K562 (cell line): Measurements from ENCODE around the gene VWC2L. TPM values are rescaled to one million over a fixed set of nuclear protein-coding genes. Genes with fewer than 3 reads are reported as not detected.
A peak's percentile ranks its signal among the peaks of the same experiment; 100 is the strongest.

Source experiments
- ATAC-seq: fragments of 200-7000 bp; cut with Tn5 transposase; 3 replicates; pipeline ENCODE4 v1.9.1; 2020; ENCODE audit warnings: moderate library complexity
- BruUV-seq: library from RNA; stranded (reverse); fragments of 400-500 nt; replicated peaks from 2 replicates; lab custom pipeline; 2021; lab: Mats Ljungman, UMichigan
- CTCF ChIA-PET: fragments of 300-600 bp; formaldehyde crosslinking; extraction: SDS; loops from one replicate; lab custom pipeline; 2021; ENCODE audit warnings: low intra/inter-chr PET ratio; lab: Yijun Ruan, JAX
- POLR2A ChIA-PET: fragments of 300-600, 350-650 bp; sonication (Branson Sonifier 250); formaldehyde crosslinking; extraction: SDS; loops from one replicate; lab custom pipeline; 2021; ENCODE audit warnings: antibody characterized with exemption, inconsistent platforms; lab: Yijun Ruan, JAX
- DNase-seq, 4 experiments: peaks; one replicate each; pipeline versions ENCODE4 v3.0.0 to v3.0.0-alpha.2; 2011 to 2018; ENCODE audit warnings: low spot score in 3 of 4, mixed read lengths in 3 of 4; ENCODE audit errors: extremely low read depth in 1 of 4
- FAIRE-seq: peaks from 2 replicates; lab custom pipeline; 2011; peaks lifted over from hg19 to GRCh38; lab: Jason Lieb, UNC
- H2AFZ ChIP-seq: 2 replicates; pipeline ENCODE4 v1.6.0; 2011; ENCODE audit warnings: low read depth, low read length, control low read depth, inconsistent platforms
- H3K27ac ChIP-seq: fragments of 200-600 bp; 3 replicates; pipeline ENCODE4 v1.8.0; 2011; ENCODE audit warnings: low read depth, mild to moderate bottlenecking, control low read depth, inconsistent platforms, low read length, moderate library complexity, mixed read lengths; ENCODE audit errors: extremely low read depth
- H3K27me3 ChIP-seq, 2 experiments: fragments of 300-600 bp in 1 of 2; 2 replicates in 1 of 2; 3 replicates in 1 of 2; pipeline versions ENCODE4 v1.6.0 to v1.8.0; 2011; ENCODE audit warnings: inconsistent platforms in 2 of 2, low read length in 2 of 2, mild to moderate bottlenecking in 1 of 2, mixed read lengths in 1 of 2, moderate library complexity in 1 of 2; ENCODE audit not compliant: control insufficient read depth in 2 of 2, insufficient read depth in 2 of 2
- H3K36me3 ChIP-seq: fragments of 300-600 bp; 3 replicates; pipeline ENCODE4 v1.8.0; 2011; ENCODE audit warnings: mild to moderate bottlenecking, low read length, inconsistent platforms; ENCODE audit not compliant: control insufficient read depth, insufficient read depth
- H3K4me1 ChIP-seq, 2 experiments: fragments of 200-600 bp in 1 of 2; replicated peaks in 1 of 2; 2 replicates in 1 of 2; 3 replicates in 1 of 2; pipeline versions ENCODE4 v1.5.1 to v1.8.0; 2011; ENCODE audit warnings: inconsistent platforms in 2 of 2, low read length in 2 of 2, mild to moderate bottlenecking in 1 of 2, mixed read lengths in 1 of 2, moderate library complexity in 1 of 2; ENCODE audit not compliant: control insufficient read depth in 2 of 2, insufficient read depth in 2 of 2
- H3K4me2 ChIP-seq: 2 replicates; pipeline ENCODE4 v1.6.1; 2011; ENCODE audit warnings: low read length, control low read depth, inconsistent platforms, mixed read lengths; ENCODE audit not compliant: insufficient read depth
- H3K4me3 ChIP-seq: fragments of 200-600 bp; sonication (generic), shearing (Covaris generic); 2 replicates; pipeline ENCODE4 v1.5.1; 2016; ENCODE audit warnings: control low read depth, inconsistent platforms
- H3K79me2 ChIP-seq: fragments of 200-600 bp; 3 replicates; pipeline ENCODE4 v1.8.0; 2011; ENCODE audit warnings: low read length, inconsistent platforms; ENCODE audit not compliant: control insufficient read depth, insufficient read depth
- H3K9ac ChIP-seq, 2 experiments: 2 replicates each; pipeline versions ENCODE4 v1.6.0 to v1.6.1; 2011; ENCODE audit warnings: low read depth in 2 of 2, low read length in 2 of 2, control low read depth in 1 of 2, inconsistent platforms in 1 of 2, mild to moderate bottlenecking in 1 of 2, mixed read lengths in 1 of 2; ENCODE audit not compliant: insufficient read depth in 1 of 2
- H3K9me1 ChIP-seq: one replicate; pipeline ENCODE4 v1.6.0; 2011; ENCODE audit warnings: inconsistent platforms, mild to moderate bottlenecking, low read length, moderate library complexity; ENCODE audit not compliant: control insufficient read depth, insufficient read depth
- H3K9me3 ChIP-seq: replicated peaks from 2 replicates; pipeline ENCODE4 v1.5.1; 2011; ENCODE audit warnings: low read depth, low read length, inconsistent platforms; ENCODE audit not compliant: control insufficient read depth, insufficient read depth
- H4K20me1 ChIP-seq: replicated peaks from 2 replicates; pipeline ENCODE4 v1.6.1; 2011; ENCODE audit warnings: low read length, inconsistent platforms, mixed read lengths; ENCODE audit not compliant: control insufficient read depth, insufficient read depth
- MEF2D ChIP-seq: conservative IDR thresholded peaks from 2 replicates; pipeline ENCODE4 v1.6.1; 2016; ENCODE audit warnings: low read depth, missing genetic modification characterization, missing compliant biosample characterization
- MYNN ChIP-seq, 2 experiments: sonication (generic); formaldehyde crosslinking in 1 of 2; IDR thresholded peaks; 2 replicates each; pipeline versions ENCODE4 v1.5.0 to v1.6.1; 2016 to 2020; ENCODE audit warnings: antibody characterized with exemption in 1 of 2, missing genetic modification reagents in 1 of 2
- POLR3A ChIP-seq: IDR thresholded peaks from 2 replicates; pipeline ENCODE4 v1.6.1; 2011; ENCODE audit warnings: borderline replicate concordance, mild to moderate bottlenecking, moderate library complexity; ENCODE audit not compliant: insufficient read length, insufficient read depth; ENCODE audit errors: extremely low read depth
- SRSF9 ChIP-seq: fragments of 200-400 bp; formaldehyde crosslinking; IDR thresholded peaks from 2 replicates; pipeline ENCODE4 v1.6.1; 2017; ENCODE audit warnings: low read depth, low read length, borderline replicate concordance
- WGBS: fragments of 100-300 bp; shearing (Covaris generic); methylation state at CpG from one replicate; pipeline ENCODE4 v1.1.6; 2016; ENCODE audit warnings: low coverage, mixed read lengths; ENCODE audit not compliant: insufficient coverage; ENCODE audit errors: missing lambda C conversion rate; 5-methylcytosine and 5-hydroxymethylcytosine counted together
- in situ Hi-C: fragments of 300-500 bp; cut with MboI; formaldehyde crosslinking; loops from 4 replicates; pipeline ENCODE4 v1.15.0; 2018; ENCODE audit warnings: inconsistent platforms, mixed read lengths
- intact Hi-C: fragments of 100-400 bp; cut with micrococcal nuclease; formaldehyde crosslinking; loops from 2 replicates; pipeline ENCODE4 v1.14.2; 2022
- polyA plus RNA-seq, 8 experiments: library from polyadenylated mRNA; depleted of rRNA in 4 of 8; stranded (reverse) in 5 of 8; unstranded in 3 of 8; fragments of >200 nt; fragmentation: Nextera tagmentation in 2 of 8; fragmentation: Illumina TruSeq in 1 of 8; extraction: Ambion mirVana in 2 of 8; extraction: Trizol in 1 of 8; gene quantifications; 2 replicates each; pipeline versions ENCODE4 v1.2.1 to v1.2.3, GENCODE V29; 2011 to 2014; ENCODE audit warnings: inconsistent platforms in 1 of 8, missing spikeins in 1 of 8
- total RNA-seq, 7 experiments: library from RNA; depleted of rRNA in 6 of 7; stranded (reverse); fragments of >200 nt in 6 of 7; fragmentation: Illumina TruSeq in 2 of 7; extraction: Trizol in 2 of 7; gene quantifications; 2 replicates each; pipeline versions ENCODE4 v1.2.1 to v1.2.3, GENCODE V29; 2011 to 2021; ENCODE audit warnings: low replicate concordance in 1 of 7
- TF ChIP-seq, protein P1 (sequence below): fragments of 450-650 bp; IDR thresholded peaks from 2 replicates; pipeline ENCODE4 v1.6.1; 2016; ENCODE audit warnings: missing biosample characterization, missing genetic modification characterization

The VWC2L gene
- total and polyA plus RNA-seq, 9 of the 15 experiments (the other 6 are each of a cell fraction or from before 2014, with no cell fraction given) = not detected

DNA sequence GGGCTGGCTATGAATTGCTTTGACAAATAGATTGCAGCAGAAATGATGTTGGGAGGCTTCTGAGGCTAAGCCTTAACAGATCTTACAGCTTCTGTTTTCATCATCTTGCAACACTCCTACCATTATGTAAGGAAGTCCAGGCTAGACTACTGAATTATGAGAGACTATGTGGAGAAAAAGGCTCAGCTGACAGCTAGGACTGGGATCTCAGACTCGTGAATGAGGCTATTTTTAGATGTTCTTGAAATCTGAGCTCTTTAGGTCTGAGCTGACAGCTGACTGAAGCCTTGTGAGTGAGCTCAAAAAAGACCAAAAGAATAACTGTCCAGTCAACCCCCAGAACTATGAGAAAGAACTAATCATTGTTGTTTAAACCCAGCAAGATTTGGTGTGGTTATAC, 70.3 kb downstream of the VWC2L start:
- Histone ChIP-seq H3K79me2 (no peaks in the 10 kb centered on the region), H3K27me3 (no peaks in the 10 kb centered on the region), H2AFZ (no peak overlapping the region), H3K36me3 (no peaks in the 10 kb centered on the region)
- intact Hi-C loops = no loop called here
- no peak for TF ChIP-seq SRSF9
- TF ChIP-seq POLR3A = no peak
- TF ChIP-seq, protein P1, sequence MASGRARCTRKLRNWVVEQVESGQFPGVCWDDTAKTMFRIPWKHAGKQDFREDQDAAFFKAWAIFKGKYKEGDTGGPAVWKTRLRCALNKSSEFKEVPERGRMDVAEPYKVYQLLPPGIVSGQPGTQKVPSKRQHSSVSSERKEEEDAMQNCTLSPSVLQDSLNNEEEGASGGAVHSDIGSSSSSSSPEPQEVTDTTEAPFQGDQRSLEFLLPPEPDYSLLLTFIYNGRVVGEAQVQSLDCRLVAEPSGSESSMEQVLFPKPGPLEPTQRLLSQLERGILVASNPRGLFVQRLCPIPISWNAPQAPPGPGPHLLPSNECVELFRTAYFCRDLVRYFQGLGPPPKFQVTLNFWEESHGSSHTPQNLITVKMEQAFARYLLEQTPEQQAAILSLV (tag) = no peak
- peak; percentile 80 for TF ChIP-seq MEF2D (tag)
- no peak for TF ChIP-seq MYNN (IDR thresholded peaks at IDR 0.05)
- TF ChIP-seq MYNN (CRISPR knock-in tag; IDR thresholded peaks at IDR 0.05) = no peak
- TF ChIP-seq, all 486 proteins: peak for 1
- ATAC-seq = no peak
- ChIA-PET CTCF (no interaction called here), POLR2A (no interaction called here)
- Histone ChIP-seq H3K27ac (no peak overlapping the region), H3K4me2 (no peak overlapping the region), H3K9me3 (no peaks in the 10 kb centered on the region), H3K4me1 (no peaks in the 10 kb centered on the region), H3K9me1 (no peaks in the 10 kb centered on the region), H3K9ac (no peak overlapping the region), H4K20me1 (no peaks in the 10 kb centered on the region), H3K4me3 (no peak overlapping the region)
- no TSS peak for BruUV-seq
- DNase-seq = no peak
- no peak for FAIRE-seq
- WGBS = 0% methylated on average over 1 of the region's 1 CpG
- in situ Hi-C loops = loop anchor here (10.0 kb wide), 1 partner anchor 884 kb away; no protein-coding TSS in a partner anchor
